Endothelial cell of umbilical vein (primary cell): ENCODE data around the gene NELFB. TPM values are rescaled to one million over a fixed set of nuclear protein-coding genes. Genes with fewer than 3 reads are reported as not detected.

Source experiments
- BruUV-seq: library from RNA; stranded (reverse); fragments of 400-500 nt; replicated peaks from 2 replicates; lab custom pipeline; 2021; lab: Mats Ljungman, UMichigan
- CTCF ChIA-PET: fragments of 300-600, 350-600 bp; sonication (Branson Sonifier 250); formaldehyde crosslinking; loops from one replicate; lab custom pipeline; 2021; ENCODE audit warnings: antibody characterized with exemption, inconsistent platforms; lab: Charles Lee
- POLR2A ChIA-PET: fragments of 300-600, 350-600 bp; sonication (Branson Sonifier 250); formaldehyde crosslinking; loops from one replicate; lab custom pipeline; 2021; ENCODE audit warnings: antibody characterized with exemption, inconsistent platforms; lab: Charles Lee
- DNase-seq: peaks from one replicate; pipeline ENCODE4 v3.0.0-alpha.2; 2011; ENCODE audit warnings: low read depth, low spot score
- FAIRE-seq: peaks from 2 replicates; lab custom pipeline; 2011; peaks lifted over from hg19 to GRCh38; lab: Jason Lieb, UNC
- H2AFZ ChIP-seq: 2 replicates; pipeline ENCODE4 v1.6.0; 2012; ENCODE audit warnings: low read depth, low read length, control low read depth, inconsistent platforms
- H3K27ac ChIP-seq: 2 replicates; pipeline ENCODE4 v1.5.1; 2011; ENCODE audit warnings: low read depth, mild to moderate bottlenecking, control low read depth, low read length, moderate library complexity; ENCODE audit not compliant: insufficient read depth
- H3K27me3 ChIP-seq, 2 experiments: 2 replicates each; pipeline versions ENCODE4 v1.6.0 to v1.6.1; 2011; ENCODE audit warnings: low read length in 2 of 2, mixed read lengths in 1 of 2; ENCODE audit not compliant: control insufficient read depth in 2 of 2, insufficient read depth in 2 of 2
- H3K36me3 ChIP-seq, 2 experiments: 2 replicates in 1 of 2; 3 replicates in 1 of 2; pipeline ENCODE4 v1.5.1; 2011; ENCODE audit warnings: low read length in 2 of 2, mild to moderate bottlenecking in 1 of 2, moderate library complexity in 1 of 2; ENCODE audit not compliant: control insufficient read depth in 2 of 2, insufficient read depth in 2 of 2; ENCODE audit errors: extremely low read depth in 1 of 2
- H3K4me1 ChIP-seq: 3 replicates; pipeline ENCODE4 v1.5.1; 2011; ENCODE audit warnings: mild to moderate bottlenecking, low read length; ENCODE audit not compliant: control insufficient read depth, insufficient read depth; ENCODE audit errors: extremely low read depth
- H3K4me2 ChIP-seq: 2 replicates; pipeline ENCODE4 v1.6.1; 2011; ENCODE audit warnings: low read length, control low read depth, mixed read lengths; ENCODE audit not compliant: insufficient read depth
- H3K4me3 ChIP-seq, 3 experiments: fragments of 200-600 bp in 1 of 3; sonication (generic), shearing (Covaris generic) in 1 of 3; replicated peaks in 1 of 3; 2 replicates each; pipeline ENCODE4 v1.5.1; 2011 to 2016; ENCODE audit warnings: control low read depth in 3 of 3, low read length in 3 of 3, mild to moderate bottlenecking in 2 of 3, inconsistent platforms in 1 of 3, low read depth in 1 of 3, moderate library complexity in 1 of 3; ENCODE audit not compliant: insufficient read depth in 1 of 3
- H3K79me2 ChIP-seq: 2 replicates; pipeline ENCODE4 v1.6.0; 2012; ENCODE audit warnings: low read length, inconsistent platforms; ENCODE audit not compliant: control insufficient read depth, insufficient read depth
- H3K9ac ChIP-seq: replicated peaks from 2 replicates; pipeline ENCODE3; 2011; ENCODE audit warnings: low read length, control low read depth; ENCODE audit not compliant: insufficient read depth; ENCODE audit errors: extremely low read depth
- H3K9me1 ChIP-seq: replicated peaks from 3 replicates; pipeline ENCODE4 v1.6.0; 2011; ENCODE audit warnings: mild to moderate bottlenecking, low read length; ENCODE audit not compliant: control insufficient read depth, insufficient read depth; ENCODE audit errors: extremely low read depth
- H3K9me3 ChIP-seq: replicated peaks from 2 replicates; pipeline ENCODE4 v1.5.1; 2012; ENCODE audit warnings: low read length, inconsistent platforms; ENCODE audit not compliant: control insufficient read depth, insufficient read depth
- H4K20me1 ChIP-seq: replicated peaks from 2 replicates; pipeline ENCODE3; 2011; ENCODE audit warnings: mild to moderate bottlenecking, low read length; ENCODE audit not compliant: control insufficient read depth, insufficient read depth; ENCODE audit errors: extremely low read depth
- EZH2 ChIP-seq: IDR thresholded peaks from 2 replicates; pipeline ENCODE4 v1.6.1; 2012; ENCODE audit warnings: borderline replicate concordance, low read depth, mild to moderate bottlenecking, moderate library complexity, low read length, inconsistent platforms; ENCODE audit not compliant: severe bottlenecking
- FOS ChIP-seq: IDR thresholded peaks from 2 replicates; pipeline ENCODE4 v1.6.1; 2011; ENCODE audit warnings: mild to moderate bottlenecking, low read length, moderate library complexity, borderline replicate concordance; ENCODE audit not compliant: insufficient read depth
- GATA2 ChIP-seq: IDR thresholded peaks from 2 replicates; pipeline ENCODE4 v1.7.0; 2011; ENCODE audit warnings: low read depth, mild to moderate bottlenecking, moderate library complexity, mixed read lengths, low read length; ENCODE audit not compliant: insufficient read length, insufficient read depth
- JUN ChIP-seq: IDR thresholded peaks from 2 replicates; pipeline ENCODE4 v1.6.1; 2011; ENCODE audit warnings: borderline replicate concordance, low read depth; ENCODE audit not compliant: insufficient read length, insufficient read depth
- MYC ChIP-seq: IDR thresholded peaks from one replicate; pipeline ENCODE4 v1.6.1; 2011; ENCODE audit warnings: mild to moderate bottlenecking, low read depth, low read length
- POLR2A ChIP-seq: IDR thresholded peaks from 2 replicates; pipeline ENCODE4 v1.6.1; 2012; ENCODE audit warnings: low read depth, mild to moderate bottlenecking, control low read depth, low read length
- POLR2AphosphoS5 ChIP-seq: IDR thresholded peaks from 2 replicates; pipeline ENCODE4 v1.6.1; 2012; ENCODE audit warnings: low read depth, mild to moderate bottlenecking, control low read depth, low read length, moderate library complexity; ENCODE audit not compliant: insufficient read depth
- dilution Hi-C: fragments of 300-500 bp; cut with MboI; formaldehyde crosslinking; loops from one replicate; pipeline ENCODE4 v1.15.0; 2019; ENCODE audit warnings: low sequenced_read_pairs; ENCODE audit not compliant: extremely low pct_ligation_motif_present
- intact Hi-C: fragments of 100-400 bp; cut with micrococcal nuclease; formaldehyde crosslinking; loops from one replicate; pipeline ENCODE4 v1.10.0; 2022
- polyA plus RNA-seq, 4 experiments: library from polyadenylated mRNA; depleted of rRNA in 3 of 4; stranded (reverse) in 3 of 4; unstranded in 1 of 4; fragments of >200 nt; gene quantifications; 2 replicates each; pipeline versions ENCODE4 v1.2.1 to v1.2.3, GENCODE V29; 2011 to 2012; ENCODE audit warnings: missing spikeins in 1 of 4
- total RNA-seq: library from RNA; stranded (reverse); gene quantifications from 2 replicates; pipeline ENCODE4 v1.2.3, GENCODE V29; 2021
- TF ChIP-seq, protein P1 (sequence below), 2 donors: IDR thresholded peaks; 1 replicate in 1 of 2; 2 replicates in 1 of 2; pipeline ENCODE4 v1.5.1; 2011; ENCODE audit warnings: low read length in 2 of 2, mild to moderate bottlenecking in 2 of 2, moderate library complexity in 2 of 2, control low read depth in 1 of 2, inconsistent platforms in 1 of 2, low read depth in 1 of 2; ENCODE audit not compliant: insufficient read depth in 1 of 2; ENCODE audit errors: extremely low read depth in 1 of 2
- TF ChIP-seq, protein P2 (sequence below): IDR thresholded peaks from 2 replicates; pipeline ENCODE4 v1.6.1; 2011; ENCODE audit not compliant: insufficient read depth, insufficient read length

Gene NELFB
- total and polyA plus RNA-seq, 2 donors (not counting 3 experiments of a cell fraction or from before 2014, with no cell fraction given): 62.3 to 76.1 TPM

DNA sequence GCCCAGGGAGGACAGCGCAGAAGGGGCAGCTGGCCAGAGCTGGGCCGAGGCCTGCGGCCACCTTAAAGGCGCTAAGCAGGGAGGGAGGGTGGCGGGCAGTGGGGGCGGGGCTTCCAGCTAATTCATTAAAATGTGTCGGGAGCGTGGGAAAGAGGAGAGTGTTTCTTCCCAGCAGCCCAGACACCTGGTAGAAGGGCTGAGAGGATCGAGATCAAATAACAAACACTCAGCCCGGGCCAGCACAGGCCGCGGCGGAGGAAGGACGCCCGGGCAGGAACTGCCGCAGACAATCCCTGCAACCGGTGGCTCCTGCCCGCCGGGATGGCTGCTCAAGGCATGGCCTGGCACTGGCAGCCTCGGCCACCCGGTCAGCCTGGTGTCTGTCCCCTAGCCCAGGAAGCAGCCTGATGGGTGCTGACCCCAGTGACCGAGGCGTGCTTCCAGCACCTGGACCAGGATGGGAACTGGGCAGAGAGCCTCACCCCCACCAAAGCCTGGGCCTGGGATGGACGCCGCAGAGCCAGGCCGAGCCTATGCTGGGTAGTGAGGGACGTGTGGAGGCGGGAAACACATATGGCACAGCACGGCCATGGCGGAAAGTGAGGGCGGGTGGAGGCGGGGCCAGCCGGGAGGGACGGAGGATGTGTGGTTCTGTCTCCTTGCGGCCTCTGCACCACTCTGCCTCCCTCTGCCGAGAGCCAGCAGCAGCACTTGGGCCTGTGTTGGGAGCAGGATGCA lies 50.1 kb downstream of the NELFB start:
- intact Hi-C loops (loop anchor here (1.0 to 2.0 kb wide), 4 partner anchors 9 to 34 kb away; no protein-coding TSS in a partner anchor), dilution Hi-C loops (no loop called here)
- ChIA-PET POLR2A (interaction anchor here (0.9 kb wide), 1 partner anchor 28 kb away, joined by 4 read pairs; the partner anchor contains the start of gene TOR4A), CTCF (interaction anchor here (0.9 to 3.0 kb wide), 8 partner anchors 9 to 118 kb away, joined by 3 to 24 read pairs (median 6); partner anchors contain the start of genes EXD3 and NOXA1)
- no peak for TF ChIP-seq JUN
- TF ChIP-seq POLR2A: peak; percentile 61
- no peak for TF ChIP-seq MYC
- TF ChIP-seq, protein P1, sequence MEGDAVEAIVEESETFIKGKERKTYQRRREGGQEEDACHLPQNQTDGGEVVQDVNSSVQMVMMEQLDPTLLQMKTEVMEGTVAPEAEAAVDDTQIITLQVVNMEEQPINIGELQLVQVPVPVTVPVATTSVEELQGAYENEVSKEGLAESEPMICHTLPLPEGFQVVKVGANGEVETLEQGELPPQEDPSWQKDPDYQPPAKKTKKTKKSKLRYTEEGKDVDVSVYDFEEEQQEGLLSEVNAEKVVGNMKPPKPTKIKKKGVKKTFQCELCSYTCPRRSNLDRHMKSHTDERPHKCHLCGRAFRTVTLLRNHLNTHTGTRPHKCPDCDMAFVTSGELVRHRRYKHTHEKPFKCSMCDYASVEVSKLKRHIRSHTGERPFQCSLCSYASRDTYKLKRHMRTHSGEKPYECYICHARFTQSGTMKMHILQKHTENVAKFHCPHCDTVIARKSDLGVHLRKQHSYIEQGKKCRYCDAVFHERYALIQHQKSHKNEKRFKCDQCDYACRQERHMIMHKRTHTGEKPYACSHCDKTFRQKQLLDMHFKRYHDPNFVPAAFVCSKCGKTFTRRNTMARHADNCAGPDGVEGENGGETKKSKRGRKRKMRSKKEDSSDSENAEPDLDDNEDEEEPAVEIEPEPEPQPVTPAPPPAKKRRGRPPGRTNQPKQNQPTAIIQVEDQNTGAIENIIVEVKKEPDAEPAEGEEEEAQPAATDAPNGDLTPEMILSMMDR (IDR thresholded peaks at IDR 0.05; ENCODE audit: extremely low read depth in 1 of 2, insufficient read depth in 1 of 2, low read depth in 1 of 2, low read length in 2 of 2): peak in 1 of 2 donors; percentile 41
- no peak for TF ChIP-seq FOS
- no peak for TF ChIP-seq GATA2
- TF ChIP-seq, protein P2, sequence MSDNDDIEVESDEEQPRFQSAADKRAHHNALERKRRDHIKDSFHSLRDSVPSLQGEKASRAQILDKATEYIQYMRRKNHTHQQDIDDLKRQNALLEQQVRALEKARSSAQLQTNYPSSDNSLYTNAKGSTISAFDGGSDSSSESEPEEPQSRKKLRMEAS: no peak
- TF ChIP-seq EZH2: no peak
- peak; percentile 62 for TF ChIP-seq POLR2AphosphoS5
- peak overlapping the region in 1 of 3 experiments; percentile 12 for H3K4me3 ChIP-seq
- H3K9ac ChIP-seq: peak overlapping the region; percentile 58
- H3K4me2 ChIP-seq: peak overlapping the region; percentile 31
- peaks cover 36% of the 10 kb centered on the region for H3K4me1 ChIP-seq
- DNase-seq: peak; percentile 91
- H4K20me1 ChIP-seq: no peaks in the 10 kb centered on the region
- no peaks in the 10 kb centered on the region for H3K9me1 ChIP-seq
- H3K79me2 ChIP-seq: peaks cover 13% of the 10 kb centered on the region
- no peaks in the 10 kb centered on the region for H3K36me3 ChIP-seq
- peak; percentile 94 for FAIRE-seq
- peak overlapping the region; percentile 97 for H3K27ac ChIP-seq
- H3K27me3 ChIP-seq: no peaks in the 10 kb centered on the region
- peak overlapping the region; percentile 68 for H2AFZ ChIP-seq
- H3K9me3 ChIP-seq: no peaks in the 10 kb centered on the region
- BruUV-seq: no TSS peak
